ENCODE data around the gene C10orf71. TPM values are rescaled to one million over a fixed set of nuclear protein-coding genes. Genes with fewer than 3 reads are reported as not detected.

C10orf71 gene
- total RNA-seq, 2 donors from 2014 or later: 0.26 to 0.99 TPM

DNA sequence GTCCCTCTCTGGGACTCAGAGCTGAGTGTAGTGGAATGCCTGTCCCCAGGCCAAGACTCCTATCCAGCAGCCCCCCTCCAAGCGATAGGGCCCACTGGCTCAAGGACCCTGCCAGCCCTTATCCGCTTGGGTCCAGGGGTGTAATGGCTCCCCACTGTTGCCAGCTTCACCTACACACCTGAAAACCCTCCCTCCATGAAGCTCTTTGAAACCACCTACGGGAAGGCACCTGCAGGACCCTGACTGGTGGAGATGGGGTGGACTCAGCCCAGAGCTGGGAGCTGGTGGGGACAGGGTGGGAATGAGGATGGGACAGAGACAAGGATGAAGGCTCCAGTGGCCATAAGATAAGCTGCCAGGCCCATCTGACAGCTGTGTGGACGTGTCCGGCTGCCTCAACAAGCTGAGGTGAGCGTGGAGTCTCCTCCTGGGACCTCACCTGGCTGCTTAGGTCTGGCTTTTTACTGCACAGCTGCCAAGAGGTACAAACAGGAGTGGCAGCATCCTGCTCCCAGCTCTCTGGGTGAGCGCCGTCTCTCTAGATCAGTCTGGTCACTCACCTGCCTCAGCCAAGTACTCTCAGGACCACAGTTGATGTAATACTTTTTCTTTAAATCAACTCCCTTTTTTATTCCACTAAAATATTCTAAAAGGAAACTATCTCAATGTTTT is 55.1 kb downstream of the C10orf71 start:
- no peaks in the 10 kb centered on the region for H3K36me3 ChIP-seq (replicated peaks in 1 of 2; ENCODE audit: insufficient read depth in 1 of 2, low read depth in 2 of 2)
- intact Hi-C loops (cut with DNase I): no loop called here
- H3K27me3 ChIP-seq: no peaks in the 10 kb centered on the region
- no peak overlapping the region for H3K27ac ChIP-seq
- peaks cover 0 to 15% (median 0%) of the 10 kb centered on the region in 3 donors for H3K9me3 ChIP-seq
- ATAC-seq (no peak), DNase-seq (no peak)
- WGBS, 2 donors: 73 to 79% methylated on average over 7 to 8 of the region's 8 CpGs
- no peak overlapping the region for H3K4me3 ChIP-seq
- H3K4me1 ChIP-seq: no peaks in the 10 kb centered on the region
- TF ChIP-seq POLR2A (IDR thresholded peaks at IDR 0.05): no peak

- Histone ChIP-seq H3K27me3 (no peaks in the 10 kb centered on the region), H3K4me1 (no peaks in the 10 kb centered on the region), H3K9me3 (peaks cover 0 to 10% (median 0%) of the 10 kb centered on the region in 3 donors), H3K27ac (no peak overlapping the region), H3K36me3 (replicated peaks in 1 of 2; ENCODE audit: insufficient read depth in 1 of 2, low read depth in 2 of 2) (no peaks in the 10 kb centered on the region), H3K4me3 (no peak overlapping the region)
- 76 to 81% methylated on average over 3 of the region's 3 CpGs for WGBS, 2 donors
- DNase-seq (no peak), ATAC-seq (no peak)
- intact Hi-C loops (cut with DNase I): no loop called here
- TF ChIP-seq POLR2A (IDR thresholded peaks at IDR 0.05) (no peak), CTCF (IDR thresholded peaks at IDR 0.05) (no peak)
Measured at GRCh38 chr10:49354593-49354992, 55.6 kb downstream of the C10orf71 start.

DNA sequence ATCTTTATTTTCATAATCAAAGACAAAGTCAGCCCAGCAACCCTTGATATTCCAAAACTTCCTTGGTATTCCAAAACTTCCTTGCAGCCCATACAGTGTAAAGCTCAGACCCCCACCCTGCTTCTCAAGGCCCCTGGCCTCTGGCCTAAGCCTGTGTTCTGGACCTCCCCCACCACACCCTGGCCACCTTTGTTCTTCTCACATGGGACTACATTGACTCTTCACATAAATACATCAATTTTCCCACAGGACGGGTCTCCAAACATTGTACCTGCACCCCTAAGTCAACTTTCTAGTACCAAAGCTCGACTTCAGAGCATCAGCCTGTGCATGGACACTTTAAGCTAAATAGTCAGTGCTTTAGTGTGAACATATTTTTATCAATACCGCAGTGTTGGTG is 56.3 kb downstream of the C10orf71 start:
- WGBS, 2 donors: 59 to 75% methylated on average over 3 of the region's 3 CpGs
- Histone ChIP-seq H3K27me3 (no peaks in the 10 kb centered on the region), H3K36me3 (replicated peaks in 1 of 2; ENCODE audit: insufficient read depth in 1 of 2, low read depth in 2 of 2) (no peaks in the 10 kb centered on the region), H3K4me1 (peaks cover 6% of the 10 kb centered on the region), H3K4me3 (no peak overlapping the region), H3K27ac (no peak overlapping the region), H3K9me3 (peaks cover 0 to 3% (median 0%) of the 10 kb centered on the region in 3 donors)
- no peak for ATAC-seq
- intact Hi-C loops (cut with DNase I): no loop called here
- no peak for DNase-seq
- no peak for TF ChIP-seq CTCF (IDR thresholded peaks at IDR 0.05)

DNA sequence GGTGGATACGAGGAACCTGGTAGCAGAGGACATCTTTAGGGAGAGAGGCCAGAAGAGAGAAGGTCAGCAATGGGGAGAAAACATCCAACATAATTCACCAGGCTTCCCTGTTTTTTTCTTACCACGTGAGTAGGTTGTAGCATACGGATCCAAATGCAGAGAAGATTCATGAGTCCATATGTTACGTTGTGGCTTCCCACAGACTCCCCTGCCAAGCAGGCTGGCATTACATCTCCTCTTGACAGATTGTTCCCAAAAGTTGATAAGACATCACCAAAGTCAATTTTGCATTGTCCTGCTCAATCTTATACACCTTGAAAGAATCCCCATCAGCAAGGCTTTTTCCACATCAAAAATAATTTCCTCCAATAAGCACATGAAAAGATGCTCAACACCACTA is 57.2 kb downstream of the C10orf71 start:
- Histone ChIP-seq H3K27me3 (no peaks in the 10 kb centered on the region), H3K36me3 (replicated peaks in 1 of 2; ENCODE audit: insufficient read depth in 1 of 2, low read depth in 2 of 2) (no peaks in the 10 kb centered on the region), H3K9me3 (no peaks in the 10 kb centered on the region), H3K4me3 (no peak overlapping the region), H3K27ac (no peak overlapping the region), H3K4me1 (peaks cover 10% of the 10 kb centered on the region)
- ATAC-seq (no peak), DNase-seq (no peak)
- intact Hi-C loops (cut with DNase I): no loop called here
- 67 to 73% methylated on average over 4 of the region's 4 CpGs for WGBS, 2 donors
- no peak for TF ChIP-seq POLR2A (IDR thresholded peaks at IDR 0.05)
- no peak for TF ChIP-seq CTCF (IDR thresholded peaks at IDR 0.05)

GRCh38 chr10:49356944-49357343 is 58.0 kb downstream of the C10orf71 start:
- DNase-seq (no peak), ATAC-seq (no peak)
- no peak for TF ChIP-seq CTCF (IDR thresholded peaks at IDR 0.05)
- no peak for TF ChIP-seq POLR2A (IDR thresholded peaks at IDR 0.05)
- no peak overlapping the region for H3K4me3 ChIP-seq
- H3K27me3 ChIP-seq: no peaks in the 10 kb centered on the region
- H3K4me1 ChIP-seq: peaks cover 10% of the 10 kb centered on the region
- intact Hi-C loops (cut with DNase I): no loop called here
- H3K9me3 ChIP-seq: no peaks in the 10 kb centered on the region
- H3K36me3 ChIP-seq (replicated peaks in 1 of 2; ENCODE audit: insufficient read depth in 1 of 2, low read depth in 2 of 2): no peaks in the 10 kb centered on the region
- WGBS, 2 donors: 77 to 83% methylated on average over 1 of the region's 1 CpG
- no peak overlapping the region for H3K27ac ChIP-seq

Measured in body of pancreas (tissue), 4 donors.